GM20000 (cell line): Measurements from ENCODE around the gene TMEM170B.

Source experiments
- DNase-seq: peaks from one replicate; pipeline ENCODE4 v3.0.0; 2012; ENCODE audit warnings: low spot score
- CTCF ChIP-seq: IDR thresholded peaks from 2 replicates; pipeline ENCODE4 v1.5.1; 2012; ENCODE audit warnings: mild to moderate bottlenecking, control low read depth; ENCODE audit errors: extremely low read depth, missing control alignments

The TMEM170B gene

GRCh38 chr6:11622156-11622555 is 84.6 kb downstream of the TMEM170B start:
- no peak for DNase-seq
- no peak for TF ChIP-seq CTCF

GRCh38 chr6:11623272-11623671 is 85.7 kb downstream of the TMEM170B start:
- no peak for DNase-seq
- no peak for TF ChIP-seq CTCF

DNA sequence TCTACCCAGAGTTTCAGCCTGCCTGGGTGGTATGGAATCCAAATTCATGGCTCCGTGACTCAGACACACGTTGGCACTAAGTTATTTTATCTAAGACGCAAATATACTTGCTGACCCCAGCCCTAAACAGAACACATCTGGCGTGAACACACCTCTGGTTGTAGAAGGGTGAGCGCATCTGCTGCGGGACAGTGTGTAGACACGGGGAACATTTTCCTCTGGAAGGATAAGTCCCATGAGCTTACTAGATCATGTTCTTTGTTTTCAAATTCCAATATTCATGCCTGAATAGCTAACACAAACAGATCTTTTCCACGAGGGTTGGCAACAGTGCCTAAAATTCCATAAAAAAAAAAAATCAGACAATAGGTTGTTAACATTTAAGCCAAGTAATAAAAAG is 87.8 kb downstream of the TMEM170B start:
- no peak for TF ChIP-seq CTCF
- no peak for DNase-seq

- no peak for TF ChIP-seq CTCF
- no peak for DNase-seq
Measured at GRCh38 chr6:11626356-11626755, 88.8 kb downstream of the TMEM170B start.

- no peak for TF ChIP-seq CTCF
Measured at GRCh38 chr6:11628562-11628961, 91.0 kb downstream of the TMEM170B start.

DNA sequence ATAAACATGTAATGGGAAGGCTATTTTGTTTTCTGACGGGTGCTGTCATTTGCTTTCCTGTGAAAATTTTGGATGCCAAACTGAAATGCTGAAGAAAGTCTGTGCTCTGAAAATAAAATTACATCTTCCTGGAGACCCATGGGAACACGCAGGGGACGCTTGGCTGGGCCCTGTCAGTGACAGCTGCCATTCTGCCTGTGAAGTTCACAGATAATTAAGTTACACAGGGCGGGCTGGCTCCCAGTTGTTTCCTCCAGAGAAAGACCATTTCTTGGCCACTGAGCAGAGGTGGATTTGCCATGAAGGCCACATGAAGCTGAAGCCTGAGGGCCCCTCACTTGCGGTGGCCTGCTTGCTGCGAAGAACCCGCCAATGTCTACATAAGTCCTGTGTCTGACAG is 93.5 kb downstream of the TMEM170B start:
- TF ChIP-seq CTCF = no peak
- no peak for DNase-seq

More at GRCh38 chr6:11628562-11628961, 91.0 kb downstream of the TMEM170B start:
- no peak for DNase-seq

- no peak for TF ChIP-seq CTCF
- no peak for DNase-seq
Measured at GRCh38 chr6:11631539-11631938, 94.0 kb downstream of the TMEM170B start.
